Middle frontal gyrus (tissue), 1 donor: ENCODE data around the gene AFAP1L1.

ENCODE experiments used
- DNase-seq: peaks from one replicate; pipeline ENCODE4 v3.0.0-alpha.2; 2015; ENCODE audit warnings: low spot score; ENCODE audit errors: extremely low spot score

Gene AFAP1L1

GRCh38 chr5:149284501-149284900 lies 12.8 kb downstream of the AFAP1L1 start:
- no peak for DNase-seq

- no peak for DNase-seq
Observed at GRCh38 chr5:149285153-149285552, 13.5 kb downstream of the AFAP1L1 start.

- no peak for DNase-seq
Observed at GRCh38 chr5:149288436-149288835, 16.8 kb downstream of the AFAP1L1 start.

GRCh38 chr5:149289301-149289700 lies 17.6 kb downstream of the AFAP1L1 start:
- no peak for DNase-seq

GRCh38 chr5:149294872-149295829 lies 23.5 kb downstream of the AFAP1L1 start:
- no peak for DNase-seq

GRCh38 chr5:149297340-149298025 lies 25.8 kb downstream of the AFAP1L1 start:
- DNase-seq = no peak

GRCh38 chr5:149298163-149298562 lies 26.5 kb downstream of the AFAP1L1 start:
- no peak for DNase-seq

GRCh38 chr5:149298842-149299404 lies 27.3 kb downstream of the AFAP1L1 start:
- DNase-seq = no peak

- no peak for DNase-seq
Observed at GRCh38 chr5:149299451-149300054, 27.9 kb downstream of the AFAP1L1 start.

- DNase-seq = no peak
Observed at GRCh38 chr5:149300441-149300840, 28.8 kb downstream of the AFAP1L1 start.

GRCh38 chr5:149301049-149301743 lies 29.5 kb downstream of the AFAP1L1 start:
- DNase-seq = no peak

GRCh38 chr5:149301744-149302380 lies 30.2 kb downstream of the AFAP1L1 start:
- DNase-seq = no peak

GRCh38 chr5:149302641-149303040 lies 31.0 kb downstream of the AFAP1L1 start:
- no peak for DNase-seq

GRCh38 chr5:149303210-149303609 lies 31.6 kb downstream of the AFAP1L1 start:
- no peak for DNase-seq

GRCh38 chr5:149304195-149305078 lies 32.8 kb downstream of the AFAP1L1 start:
- no peak for DNase-seq

- no peak for DNase-seq
Observed at GRCh38 chr5:149309354-149309753, 37.7 kb downstream of the AFAP1L1 start.

- no peak for DNase-seq
Observed at GRCh38 chr5:149310488-149310887, 38.8 kb downstream of the AFAP1L1 start.

- no peak for DNase-seq
Observed at GRCh38 chr5:149310947-149311658, 39.4 kb downstream of the AFAP1L1 start.
